Kidney (tissue), 14 donors: ENCODE data around the gene CHD9. TPM values are rescaled to one million over a fixed set of nuclear protein-coding genes. Genes with fewer than 3 reads are reported as not detected.

ENCODE experiments used
- DNase-seq, 5 donors: peaks; one replicate each; pipeline ENCODE4 v3.0.0-alpha.2; 2013 to 2020
- FAIRE-seq: peaks from 2 replicates; lab custom pipeline; 2012; peaks lifted over from hg19 to GRCh38; lab: Jason Lieb, UNC
- H3K27ac ChIP-seq, 2 donors: one replicate each; pipeline ENCODE4 v1.7.0; 2013; ENCODE audit warnings: low read depth in 2 of 2, low read length in 2 of 2, inconsistent platforms in 1 of 2
- H3K27me3 ChIP-seq: one replicate; pipeline ENCODE4 v1.7.1; 2013; ENCODE audit warnings: low read length, inconsistent platforms; ENCODE audit not compliant: control insufficient read depth, insufficient read depth
- H3K36me3 ChIP-seq, 3 donors: one replicate each; pipeline versions ENCODE4 v1.7.0 to v1.7.1; 2013; ENCODE audit warnings: low read length in 3 of 3, control low read depth in 1 of 3, inconsistent platforms in 1 of 3; ENCODE audit not compliant: insufficient read depth in 3 of 3, control insufficient read depth in 2 of 3
- H3K4me1 ChIP-seq, 3 donors: one replicate each; pipeline versions ENCODE4 v1.7.0 to v1.7.1; 2013; ENCODE audit warnings: low read length in 3 of 3, inconsistent platforms in 1 of 3, low read depth in 1 of 3; ENCODE audit not compliant: control insufficient read depth in 2 of 3, insufficient read depth in 2 of 3
- H3K4me3 ChIP-seq, 3 donors: one replicate each; pipeline versions ENCODE4 v1.7.0 to v1.8.1; 2013; ENCODE audit warnings: low read length in 3 of 3, control low read depth in 1 of 3, inconsistent platforms in 1 of 3
- H3K9ac ChIP-seq, 3 donors: one replicate each; pipeline versions ENCODE4 v1.7.0 to v1.7.1; 2013; ENCODE audit warnings: low read length in 3 of 3, control low read depth in 1 of 3, inconsistent platforms in 1 of 3
- H3K9me3 ChIP-seq, 3 donors: one replicate each; pipeline versions ENCODE4 v1.7.0 to v1.7.1; 2013; ENCODE audit warnings: low read length in 3 of 3, control low read depth in 1 of 3, inconsistent platforms in 1 of 3; ENCODE audit not compliant: control insufficient read depth in 2 of 3, insufficient read depth in 1 of 3
- intact Hi-C: fragments of 100-400 bp; cut with DNase I; formaldehyde crosslinking; loops from one replicate; pipeline ENCODE4 v1.11.1; 2022
- polyA plus RNA-seq: library from polyadenylated mRNA; stranded (reverse); fragments of 350-450 nt; fragmentation: Illumina TruSeq; extraction: RNeasy Lipid Tissue Mini Kit (QIAGEN cat#74804); gene quantifications from one replicate; pipeline ENCODE4 v1.2.3, GENCODE V29; 2014; ENCODE audit warnings: low read depth, low replicate concordance; ENCODE audit not compliant: insufficient read depth
- total RNA-seq: library from RNA; stranded (reverse); fragmentation: NEBNext Ultra II Directional; extraction: Animal tissue kit (Norgen Biotek cat#: 25700); gene quantifications from one replicate; pipeline ENCODE4 v1.2.1, GENCODE V29; 2021
- TF ChIP-seq, protein P1 (sequence below): IDR thresholded peaks from 3 replicates; pipeline ENCODE4 v1.5.1; 2012; ENCODE audit warnings: mild to moderate bottlenecking, moderate library complexity, borderline replicate concordance; ENCODE audit not compliant: insufficient read depth; ENCODE audit errors: extremely low read depth
- donor health status: control.
- donor health status: control.
- donor health status: control.
- donor health status: control.
- donor health status: control.
- donor health status: DM: yes; HTN: yes; CAD: no.
- donor health status: Normal renal cell carcinoma (clear cell type).

Gene CHD9
- total and polyA plus RNA-seq, 2 donors from 2014 or later, result 9.4 to 83.7 TPM

DNA sequence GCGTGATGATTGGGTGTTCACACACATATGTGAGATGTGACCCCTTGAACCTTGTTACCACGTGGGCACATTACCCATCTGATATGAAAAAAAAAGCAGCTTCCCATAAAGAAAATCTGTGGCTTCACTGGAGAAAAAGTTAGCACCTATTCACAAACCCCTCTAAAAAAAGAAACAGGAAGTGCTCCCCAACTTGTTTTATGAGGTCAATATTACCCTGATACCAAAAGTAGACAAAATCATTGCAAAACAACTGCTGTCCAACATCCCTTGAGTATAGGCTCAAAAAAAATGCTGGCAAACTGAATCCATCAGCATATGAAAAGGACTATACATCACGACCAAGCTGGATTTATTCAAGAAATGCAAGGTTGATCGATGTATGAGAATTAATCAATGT, 279.8 kb downstream of the CHD9 start:
- DNase-seq (no peak), FAIRE-seq (no peak)
- Histone ChIP-seq H3K9ac (no peak overlapping the region), H3K4me3 (no peak overlapping the region), H3K9me3 (no peaks in the 10 kb centered on the region), H3K36me3 (no peaks in the 10 kb centered on the region), H3K4me1 (no peaks in the 10 kb centered on the region), H3K27me3 (no peaks in the 10 kb centered on the region), H3K27ac (no peak overlapping the region)
- intact Hi-C loops, result no loop called here
- TF ChIP-seq, protein P1, sequence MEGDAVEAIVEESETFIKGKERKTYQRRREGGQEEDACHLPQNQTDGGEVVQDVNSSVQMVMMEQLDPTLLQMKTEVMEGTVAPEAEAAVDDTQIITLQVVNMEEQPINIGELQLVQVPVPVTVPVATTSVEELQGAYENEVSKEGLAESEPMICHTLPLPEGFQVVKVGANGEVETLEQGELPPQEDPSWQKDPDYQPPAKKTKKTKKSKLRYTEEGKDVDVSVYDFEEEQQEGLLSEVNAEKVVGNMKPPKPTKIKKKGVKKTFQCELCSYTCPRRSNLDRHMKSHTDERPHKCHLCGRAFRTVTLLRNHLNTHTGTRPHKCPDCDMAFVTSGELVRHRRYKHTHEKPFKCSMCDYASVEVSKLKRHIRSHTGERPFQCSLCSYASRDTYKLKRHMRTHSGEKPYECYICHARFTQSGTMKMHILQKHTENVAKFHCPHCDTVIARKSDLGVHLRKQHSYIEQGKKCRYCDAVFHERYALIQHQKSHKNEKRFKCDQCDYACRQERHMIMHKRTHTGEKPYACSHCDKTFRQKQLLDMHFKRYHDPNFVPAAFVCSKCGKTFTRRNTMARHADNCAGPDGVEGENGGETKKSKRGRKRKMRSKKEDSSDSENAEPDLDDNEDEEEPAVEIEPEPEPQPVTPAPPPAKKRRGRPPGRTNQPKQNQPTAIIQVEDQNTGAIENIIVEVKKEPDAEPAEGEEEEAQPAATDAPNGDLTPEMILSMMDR, result no peak

DNA sequence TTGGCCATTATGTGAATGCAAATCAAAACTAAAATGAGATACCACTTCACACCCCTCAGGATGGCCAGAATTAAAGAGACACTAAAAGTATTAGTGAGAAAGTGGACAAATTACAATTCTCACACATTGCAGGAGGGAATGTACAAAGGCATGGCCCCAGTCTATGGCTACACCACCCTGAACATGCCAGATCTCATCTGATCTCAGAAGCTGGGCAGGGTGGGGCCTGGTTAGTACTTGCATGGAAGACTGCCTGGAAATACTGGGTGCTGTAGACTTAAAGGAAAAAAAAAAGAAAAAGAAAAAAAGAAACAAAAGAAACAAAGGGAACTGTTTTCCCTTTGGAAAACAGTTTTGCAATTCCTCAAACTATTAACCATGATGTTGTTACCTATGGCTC, 282.5 kb downstream of the CHD9 start:
- TF ChIP-seq, protein P1, result no peak
- intact Hi-C loops, result no loop called here
- DNase-seq, result no peak
- no peak for FAIRE-seq
- no peak overlapping the region for H3K4me3 ChIP-seq
- H3K4me1 ChIP-seq, result no peaks in the 10 kb centered on the region
- H3K27ac ChIP-seq, result no peak overlapping the region
- H3K9ac ChIP-seq, result no peak overlapping the region
- H3K27me3 ChIP-seq, result no peaks in the 10 kb centered on the region
- no peaks in the 10 kb centered on the region for H3K36me3 ChIP-seq
- no peaks in the 10 kb centered on the region for H3K9me3 ChIP-seq

DNA sequence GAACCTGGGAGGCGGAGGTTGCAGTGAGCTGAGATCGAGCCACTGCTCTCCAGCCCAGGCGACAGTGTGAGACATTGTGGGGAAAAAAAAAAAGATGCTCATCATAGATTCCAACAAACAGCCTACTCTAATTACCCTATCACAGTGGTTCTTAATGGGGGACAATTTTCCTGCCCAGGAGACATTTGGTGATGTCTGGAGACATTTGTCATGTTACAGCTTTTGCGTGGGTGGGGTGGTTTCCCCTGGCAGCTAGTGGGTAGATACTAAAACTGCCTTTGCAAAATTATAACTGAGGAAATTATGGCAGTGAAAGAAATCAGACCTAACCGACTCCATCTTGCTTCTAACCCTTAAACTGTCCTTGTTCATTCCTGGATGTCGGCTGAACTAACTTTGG, 287.0 kb downstream of the CHD9 start:
- intact Hi-C loops, result no loop called here
- no peak for FAIRE-seq
- no peaks in the 10 kb centered on the region for H3K27me3 ChIP-seq

More for the DNA sequence above, 287.0 kb downstream of the CHD9 start:
- Histone ChIP-seq H3K4me1 (no peaks in the 10 kb centered on the region), H3K9me3 (no peaks in the 10 kb centered on the region), H3K9ac (no peak overlapping the region), H3K27ac (no peak overlapping the region), H3K36me3 (no peaks in the 10 kb centered on the region), H3K4me3 (no peak overlapping the region)
- no peak for DNase-seq
- TF ChIP-seq, protein P1, result no peak
